GM19467 (cell line): Measurements from ENCODE around the gene ZNF532.
"Not testable (repeated sequence)": the region's sequence is repeated elsewhere in the genome, so short reads cannot be mapped to it uniquely, and the experiment has no call there.

Experiments used
- ATAC-seq: cut with Tn5 transposase; IDR thresholded peaks from one replicate; pipeline ENCODE4 v1.9.1; 2021; ENCODE audit warnings: mild to moderate bottlenecking, moderate library complexity; ENCODE audit not compliant: unreplicated experiment

ZNF532 gene, protein sequence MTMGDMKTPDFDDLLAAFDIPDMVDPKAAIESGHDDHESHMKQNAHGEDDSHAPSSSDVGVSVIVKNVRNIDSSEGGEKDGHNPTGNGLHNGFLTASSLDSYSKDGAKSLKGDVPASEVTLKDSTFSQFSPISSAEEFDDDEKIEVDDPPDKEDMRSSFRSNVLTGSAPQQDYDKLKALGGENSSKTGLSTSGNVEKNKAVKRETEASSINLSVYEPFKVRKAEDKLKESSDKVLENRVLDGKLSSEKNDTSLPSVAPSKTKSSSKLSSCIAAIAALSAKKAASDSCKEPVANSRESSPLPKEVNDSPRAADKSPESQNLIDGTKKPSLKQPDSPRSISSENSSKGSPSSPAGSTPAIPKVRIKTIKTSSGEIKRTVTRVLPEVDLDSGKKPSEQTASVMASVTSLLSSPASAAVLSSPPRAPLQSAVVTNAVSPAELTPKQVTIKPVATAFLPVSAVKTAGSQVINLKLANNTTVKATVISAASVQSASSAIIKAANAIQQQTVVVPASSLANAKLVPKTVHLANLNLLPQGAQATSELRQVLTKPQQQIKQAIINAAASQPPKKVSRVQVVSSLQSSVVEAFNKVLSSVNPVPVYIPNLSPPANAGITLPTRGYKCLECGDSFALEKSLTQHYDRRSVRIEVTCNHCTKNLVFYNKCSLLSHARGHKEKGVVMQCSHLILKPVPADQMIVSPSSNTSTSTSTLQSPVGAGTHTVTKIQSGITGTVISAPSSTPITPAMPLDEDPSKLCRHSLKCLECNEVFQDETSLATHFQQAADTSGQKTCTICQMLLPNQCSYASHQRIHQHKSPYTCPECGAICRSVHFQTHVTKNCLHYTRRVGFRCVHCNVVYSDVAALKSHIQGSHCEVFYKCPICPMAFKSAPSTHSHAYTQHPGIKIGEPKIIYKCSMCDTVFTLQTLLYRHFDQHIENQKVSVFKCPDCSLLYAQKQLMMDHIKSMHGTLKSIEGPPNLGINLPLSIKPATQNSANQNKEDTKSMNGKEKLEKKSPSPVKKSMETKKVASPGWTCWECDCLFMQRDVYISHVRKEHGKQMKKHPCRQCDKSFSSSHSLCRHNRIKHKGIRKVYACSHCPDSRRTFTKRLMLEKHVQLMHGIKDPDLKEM (N-terminal part only)

DNA sequence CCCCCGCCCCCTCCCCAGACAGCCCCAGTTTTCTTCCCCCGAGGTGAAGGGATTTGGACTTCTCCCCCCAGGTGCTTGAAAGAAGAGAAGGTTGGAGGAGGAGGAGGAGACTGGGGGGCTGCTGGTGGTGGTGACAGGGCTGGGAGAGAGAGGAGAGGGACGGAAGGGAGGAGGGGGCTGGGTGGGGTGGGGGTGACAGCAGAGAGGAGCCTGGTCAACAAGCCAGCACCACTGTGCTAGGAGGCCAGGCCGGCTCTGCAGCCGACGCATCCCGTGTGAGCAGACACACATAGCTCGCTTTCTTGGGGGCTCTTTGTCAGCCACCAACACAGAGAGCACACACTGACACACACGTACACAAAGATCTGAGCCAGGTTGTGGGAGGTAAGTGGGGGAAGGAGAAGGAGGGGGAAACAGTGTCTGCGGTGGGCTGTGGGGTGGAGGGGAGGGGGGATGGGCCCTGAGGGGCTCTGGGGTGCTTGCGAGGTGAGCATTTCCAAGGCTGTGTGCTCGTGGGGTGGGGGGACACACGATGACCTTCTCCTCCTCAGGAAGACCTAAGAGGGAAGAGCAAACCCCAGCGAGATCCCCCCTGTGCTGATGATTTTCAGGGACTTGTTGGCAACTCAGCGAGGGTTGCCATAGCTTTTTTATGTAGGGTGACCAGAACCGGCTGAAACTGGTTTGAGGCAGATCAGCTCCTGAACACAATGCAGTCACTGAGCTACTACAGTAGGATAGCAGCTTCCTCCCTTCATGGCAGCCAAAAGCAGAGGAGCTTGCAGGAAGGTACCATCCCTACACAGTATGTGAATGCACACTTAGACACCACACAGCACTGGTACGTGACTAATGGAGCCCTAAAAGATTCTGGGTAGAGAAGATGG lies at the start of gene ZNF532:
TSS of gene ZNF532 (plus strand) at position 732 of the 887 bp plus-strand sequence. CDS start 53,411 bp downstream, outside the sequence.
- ATAC-seq = no peak

DNA sequence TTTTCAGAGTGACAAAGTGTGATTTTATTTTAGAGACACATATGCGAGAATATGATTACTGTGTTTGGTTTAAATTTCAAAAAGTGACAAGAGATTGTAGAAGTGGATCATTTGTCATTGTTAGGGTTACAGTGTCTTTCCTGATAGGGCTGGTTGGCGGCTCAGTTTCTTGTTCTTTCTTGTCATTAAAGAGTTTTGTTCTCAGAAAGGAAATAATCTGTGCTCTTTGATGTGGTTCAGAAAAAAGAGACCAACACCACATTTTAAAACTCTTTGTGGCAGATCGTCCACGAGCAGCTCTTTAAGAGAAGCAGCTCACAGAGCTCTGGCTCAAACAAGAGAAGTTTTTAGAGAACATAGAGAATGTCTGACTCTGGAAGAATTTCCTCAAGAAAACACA lies 45.6 kb upstream of the ZNF532 start:
- no peak for ATAC-seq

DNA sequence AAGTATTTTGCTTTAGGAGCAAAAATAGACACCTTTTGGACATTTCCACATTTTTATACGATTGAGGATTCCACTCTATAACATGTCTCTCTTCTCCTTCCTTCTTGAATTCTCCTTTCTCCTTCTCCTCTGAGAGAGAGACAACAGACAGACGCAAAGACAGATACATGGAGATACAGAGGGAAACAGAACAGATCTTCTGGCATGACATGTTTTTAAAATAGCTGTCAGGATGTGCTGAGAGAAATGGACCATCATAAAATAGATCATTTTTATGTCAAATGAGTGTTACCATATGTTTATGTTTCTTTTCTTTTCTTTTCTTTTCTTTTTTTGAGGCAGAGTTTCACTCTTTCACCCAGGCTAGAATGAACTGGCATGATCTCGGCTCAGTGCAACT lies 44.4 kb upstream of the ZNF532 start:
- no peak for ATAC-seq

DNA sequence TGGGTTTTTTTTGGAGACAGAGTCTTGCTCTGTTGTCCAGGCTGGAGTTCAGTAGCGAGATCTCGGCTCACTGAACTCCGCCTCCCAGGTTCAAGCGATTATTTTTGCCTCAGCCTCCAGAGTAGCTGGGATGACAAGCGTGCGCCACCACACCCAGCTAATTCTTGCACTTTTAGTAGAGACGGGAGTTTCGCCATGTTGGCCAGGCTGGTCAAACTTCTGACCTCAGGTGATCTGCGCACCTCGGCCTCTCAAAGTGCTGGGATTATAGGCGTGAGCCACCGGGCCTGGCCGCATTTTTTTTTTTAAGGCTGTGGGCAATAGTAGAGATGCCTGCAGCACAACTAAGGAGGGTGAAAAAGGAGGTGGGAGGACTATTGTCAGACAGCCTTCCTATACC lies 41.7 kb upstream of the ZNF532 start:
- ATAC-seq = no peak

DNA sequence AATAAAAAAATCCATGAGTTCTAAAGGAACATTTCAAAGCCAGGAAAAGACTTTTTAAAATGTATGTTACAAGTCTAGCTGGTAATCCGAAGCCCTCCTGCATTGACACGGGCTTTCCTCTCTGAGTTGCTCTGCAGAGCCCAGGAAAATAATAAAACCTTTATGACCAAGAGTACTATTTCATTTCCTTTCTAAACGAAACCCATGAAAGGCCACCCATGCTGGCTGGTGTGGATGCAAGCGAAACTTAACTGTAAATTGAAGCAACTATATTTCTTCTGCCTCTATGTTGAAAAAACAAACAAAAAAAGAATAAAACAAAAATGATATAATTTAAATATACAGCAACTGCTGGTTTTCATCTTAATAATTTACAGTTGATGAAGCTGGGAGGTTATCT lies 41.3 kb upstream of the ZNF532 start:
- ATAC-seq = no peak

DNA sequence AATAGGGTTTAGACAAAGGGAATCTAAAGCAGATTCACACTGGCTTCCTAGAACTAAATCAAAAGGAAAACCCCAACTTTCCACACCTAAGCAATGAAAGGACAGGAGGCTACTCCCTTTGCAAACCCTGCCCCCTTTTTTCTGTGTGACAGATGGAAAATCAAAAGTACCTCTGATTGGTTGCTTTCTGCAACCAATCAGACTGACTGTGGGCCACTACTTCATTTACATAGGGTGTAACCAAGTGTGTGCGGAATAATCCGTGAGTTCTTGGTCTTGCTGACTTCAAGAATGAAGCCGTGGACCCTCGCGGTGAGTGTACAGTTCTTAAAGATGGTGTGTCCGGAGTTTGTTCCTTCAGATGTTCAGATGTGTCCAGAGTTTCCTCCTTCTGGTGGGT lies 37.8 kb upstream of the ZNF532 start:
- not testable (repeated sequence) for ATAC-seq

DNA sequence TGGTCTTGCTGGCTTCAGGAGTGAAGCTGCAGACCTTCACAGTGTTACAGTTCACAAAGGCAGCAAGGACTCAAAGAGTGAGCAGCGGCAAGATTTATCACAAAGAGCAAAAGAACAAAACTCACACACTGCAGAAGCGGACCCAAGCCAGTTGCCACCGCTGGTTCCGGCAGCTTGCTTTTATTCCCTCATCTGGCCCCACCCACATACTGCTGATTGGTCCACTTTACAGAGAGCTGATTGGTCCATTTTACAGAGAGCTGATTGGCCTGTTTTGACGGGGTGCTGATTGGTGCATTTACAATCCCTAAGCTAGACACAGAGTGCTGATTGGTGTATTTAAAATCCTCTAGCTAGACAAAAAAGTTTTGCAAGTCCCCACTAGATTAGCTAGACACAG lies 37.2 kb upstream of the ZNF532 start:
- no peak for ATAC-seq

DNA sequence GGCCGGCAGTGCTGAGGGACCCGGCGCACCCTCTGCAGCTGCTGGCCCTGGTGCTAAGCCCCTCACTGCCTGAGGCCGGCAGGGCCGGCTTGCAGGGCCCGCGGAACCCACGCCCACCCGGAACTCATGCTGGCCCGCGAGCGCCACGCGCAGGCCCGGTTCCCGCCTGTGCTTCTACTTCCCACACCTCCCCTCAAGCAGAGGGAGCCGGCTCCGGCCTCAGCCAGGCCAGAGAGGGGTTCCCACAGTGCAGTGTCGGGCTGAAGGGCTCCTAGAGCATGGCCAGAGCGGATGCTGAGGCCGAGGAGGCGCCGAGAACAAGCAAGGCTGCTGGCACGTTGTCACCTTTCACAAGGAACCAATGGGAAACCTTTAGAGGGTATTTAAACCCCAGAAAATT lies 36.8 kb upstream of the ZNF532 start:
- ATAC-seq = no peak

DNA sequence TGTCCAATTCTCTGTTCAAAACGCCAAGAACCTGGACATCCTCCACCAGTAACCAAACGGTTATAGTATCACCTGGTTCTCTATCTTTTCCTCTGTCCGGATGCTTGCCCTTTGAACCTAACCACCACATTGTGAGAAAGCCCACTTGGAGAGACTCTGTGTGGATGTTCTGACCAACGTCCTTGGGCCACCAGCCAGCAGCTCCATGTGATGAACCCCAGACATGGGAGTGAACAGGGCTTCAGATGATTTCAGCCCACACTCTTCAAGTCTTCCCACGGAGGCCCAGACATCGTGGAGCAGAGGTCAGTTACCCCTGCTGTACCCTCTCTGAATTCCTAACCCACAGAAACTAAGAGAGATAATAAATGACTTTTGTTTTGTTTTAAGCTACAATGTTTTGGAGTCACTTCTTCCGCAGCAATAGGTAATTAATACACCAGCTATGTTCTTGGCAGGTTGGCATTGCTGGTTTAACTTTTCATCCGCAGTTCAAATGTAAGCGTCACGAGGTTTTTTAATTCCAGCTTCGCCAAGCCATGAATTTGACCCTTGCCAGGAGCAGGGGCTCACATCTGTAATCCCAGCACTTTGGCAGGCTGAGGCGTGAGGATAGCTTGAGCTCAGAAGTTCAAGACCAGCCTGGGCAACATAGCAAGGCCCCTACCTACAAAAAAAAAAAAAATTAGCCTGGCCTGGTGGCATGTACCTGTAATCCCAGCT lies 36.1 kb upstream of the ZNF532 start:
- ATAC-seq = no peak

DNA sequence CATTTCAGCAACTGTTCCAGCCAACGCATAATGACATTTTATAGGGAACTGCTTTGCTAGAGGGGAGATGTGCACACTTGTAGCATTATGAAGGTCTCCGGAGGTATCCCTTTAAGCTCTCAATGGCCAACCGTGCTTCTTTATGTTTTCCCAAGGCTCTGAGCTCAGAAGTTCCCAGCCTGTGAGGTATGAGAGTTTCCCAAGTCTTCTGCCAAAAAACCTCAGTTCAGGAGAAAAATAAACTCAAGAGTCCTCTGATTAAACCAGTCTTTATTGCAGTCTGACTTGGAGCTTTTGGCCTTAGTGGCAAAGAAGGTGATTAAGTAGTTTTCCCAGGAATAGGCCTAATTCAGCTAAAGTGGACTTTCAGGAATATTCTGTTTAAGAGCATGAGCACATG lies 35.4 kb upstream of the ZNF532 start:
- ATAC-seq = no peak

DNA sequence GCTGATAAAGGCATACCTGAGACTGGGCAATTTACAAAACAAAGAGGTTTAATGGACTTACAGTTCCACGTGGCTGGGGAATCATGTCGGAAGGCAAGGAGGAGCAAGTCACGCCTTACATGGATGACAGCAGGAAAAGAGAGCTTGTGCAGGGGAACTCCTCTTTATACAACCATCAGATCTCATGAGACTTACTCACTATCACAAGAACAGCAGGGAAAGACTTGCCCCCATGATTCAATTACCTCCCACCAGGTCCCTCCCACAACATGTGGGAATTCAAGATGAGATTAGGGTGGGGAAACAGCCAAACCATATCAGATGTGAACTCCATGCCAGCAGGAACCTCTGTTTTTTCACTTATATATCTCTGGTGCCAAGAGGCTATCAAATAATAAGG lies 34.8 kb upstream of the ZNF532 start:
- not testable (repeated sequence) for ATAC-seq

DNA sequence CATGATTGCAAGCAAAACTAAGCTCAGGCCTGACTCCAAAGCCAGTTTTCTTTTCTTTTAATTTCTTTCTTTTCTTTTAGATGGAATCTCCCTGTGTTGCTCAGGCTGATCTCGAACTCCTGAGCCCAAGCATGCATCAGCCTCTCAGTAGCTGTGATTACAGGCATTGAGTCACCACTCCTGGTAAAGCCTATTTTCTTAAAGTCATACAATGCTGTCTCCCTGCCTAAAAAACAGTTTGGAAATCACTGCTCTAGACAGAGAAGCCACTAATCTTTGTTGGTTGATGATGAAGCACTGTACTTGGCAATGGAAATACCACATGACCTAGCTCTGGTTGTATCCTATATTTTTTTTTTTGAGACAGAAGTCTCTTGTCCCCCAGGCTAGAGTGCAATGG lies 33.1 kb upstream of the ZNF532 start:
- no peak for ATAC-seq

DNA sequence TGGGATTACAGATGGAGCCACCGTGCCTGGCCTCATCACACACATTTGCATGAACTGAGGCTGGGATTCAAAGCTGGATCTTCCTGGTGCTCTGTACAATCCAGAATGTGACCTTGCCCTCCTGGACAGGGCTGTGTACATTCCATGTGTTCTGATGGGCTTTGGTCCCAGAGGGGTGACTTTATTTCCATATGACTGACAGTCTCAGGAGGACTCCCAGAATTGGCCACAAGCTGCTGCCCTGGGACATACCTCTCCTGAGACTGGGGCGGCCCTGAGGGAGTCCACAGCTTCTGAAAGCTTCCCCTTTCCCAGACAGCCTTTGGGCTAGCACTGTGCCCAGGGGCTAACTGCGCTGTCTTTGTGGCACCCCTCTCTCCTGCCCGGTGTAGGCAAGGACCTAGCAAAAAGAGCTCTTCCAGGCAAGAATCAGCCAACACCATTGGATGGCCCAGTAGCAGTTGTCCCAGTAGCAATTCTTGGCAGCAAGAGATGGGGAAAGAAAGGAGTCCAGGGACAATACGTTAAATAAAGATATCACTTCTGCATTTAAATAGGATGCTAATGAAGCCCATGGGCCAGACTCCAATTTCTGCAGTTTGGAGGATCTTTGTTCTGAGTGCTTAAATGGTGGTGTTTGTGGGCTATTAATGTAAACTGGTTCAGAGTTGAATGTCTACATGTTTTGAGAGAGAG lies 26.4 kb upstream of the ZNF532 start:
- no peak for ATAC-seq

DNA sequence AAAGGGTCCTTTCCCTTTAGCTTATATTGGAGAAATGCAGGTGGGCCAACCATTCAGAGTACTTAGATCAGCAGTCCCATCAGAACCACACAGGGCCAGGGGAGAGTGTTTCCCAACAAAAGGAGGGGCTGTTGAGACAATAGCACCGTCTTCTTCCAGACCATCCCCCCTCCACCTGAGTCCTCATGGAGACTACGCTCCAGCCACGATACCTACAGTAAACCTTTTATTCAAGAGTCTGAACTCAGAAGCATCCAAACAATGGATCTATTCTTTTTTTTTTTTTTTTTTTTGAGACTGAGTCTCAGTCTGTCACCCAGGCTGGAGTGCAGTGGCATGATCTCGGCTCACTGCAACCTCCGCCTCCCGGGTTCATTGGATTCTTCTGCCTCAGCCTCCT lies 25.7 kb upstream of the ZNF532 start:
- no peak for ATAC-seq

DNA sequence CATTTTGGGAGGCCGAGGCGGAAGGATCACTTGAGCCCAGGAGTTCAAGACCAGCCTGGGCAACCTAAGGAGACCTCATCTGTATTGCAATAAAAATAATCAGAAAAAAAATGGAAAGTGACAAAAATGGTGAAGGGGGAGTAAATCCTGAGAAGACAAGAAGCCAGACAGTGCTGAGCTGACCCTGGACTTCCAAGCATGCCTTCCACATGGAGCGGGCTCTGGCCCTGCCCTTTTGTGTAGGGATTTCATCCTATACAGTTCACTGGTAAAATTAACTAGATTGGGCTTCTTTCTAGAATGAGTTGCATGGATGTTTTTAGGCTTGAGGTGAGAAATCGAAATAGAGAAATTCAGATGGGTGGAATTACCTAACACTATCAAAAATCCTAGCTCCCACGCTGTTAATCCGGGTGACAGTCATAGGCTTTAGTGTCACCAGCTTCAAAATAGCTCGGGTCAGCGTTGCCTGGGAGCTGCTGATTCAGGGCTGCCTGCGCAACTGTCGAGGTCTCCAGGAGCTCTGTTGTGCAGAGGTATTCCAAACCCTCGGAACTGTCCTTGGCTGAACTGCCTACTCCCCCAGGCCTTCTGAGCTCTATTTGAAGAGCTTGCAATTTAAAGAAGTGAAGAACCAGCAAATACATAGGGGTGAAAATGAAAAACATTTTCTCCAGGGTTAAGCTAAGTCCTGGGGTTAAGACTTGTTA lies 21.5 kb upstream of the ZNF532 start:
- ATAC-seq = no peak

DNA sequence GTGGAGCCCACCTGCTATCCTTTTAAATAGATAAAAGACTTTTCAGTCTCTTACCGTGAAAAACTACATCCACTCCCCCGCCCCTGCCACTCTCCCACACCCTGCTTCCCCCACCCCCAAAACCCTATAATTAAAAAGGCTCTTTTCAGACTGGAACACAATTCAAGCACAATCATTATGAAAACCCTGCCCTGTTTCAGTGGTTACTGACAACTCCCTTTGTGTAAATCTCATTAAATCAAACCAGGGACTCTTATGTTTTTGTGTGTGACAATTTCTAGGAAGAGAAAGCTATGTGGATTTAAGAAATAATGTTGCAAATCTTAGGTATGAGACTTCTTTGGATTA lies 21.0 kb upstream of the ZNF532 start:
- ATAC-seq = no peak

DNA sequence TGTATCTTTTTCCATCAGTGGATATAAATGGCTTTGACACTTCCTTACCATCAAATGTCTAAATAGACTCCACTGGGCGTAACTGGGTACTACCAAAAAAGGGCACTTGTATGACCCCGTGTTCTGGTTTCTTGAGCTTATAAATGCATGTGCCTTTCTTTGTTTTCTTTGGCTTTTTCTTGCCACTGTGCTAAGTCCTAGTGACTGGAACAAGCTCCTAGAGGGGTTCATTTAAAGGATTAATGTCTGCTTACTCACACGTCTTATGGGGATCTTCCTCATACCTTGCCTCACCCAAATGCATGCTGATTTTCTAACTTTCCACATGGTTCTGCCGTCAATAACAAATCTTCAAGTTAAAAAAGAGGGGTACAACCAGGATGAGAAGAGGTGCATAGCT lies 19.8 kb upstream of the ZNF532 start:
- no peak for ATAC-seq

DNA sequence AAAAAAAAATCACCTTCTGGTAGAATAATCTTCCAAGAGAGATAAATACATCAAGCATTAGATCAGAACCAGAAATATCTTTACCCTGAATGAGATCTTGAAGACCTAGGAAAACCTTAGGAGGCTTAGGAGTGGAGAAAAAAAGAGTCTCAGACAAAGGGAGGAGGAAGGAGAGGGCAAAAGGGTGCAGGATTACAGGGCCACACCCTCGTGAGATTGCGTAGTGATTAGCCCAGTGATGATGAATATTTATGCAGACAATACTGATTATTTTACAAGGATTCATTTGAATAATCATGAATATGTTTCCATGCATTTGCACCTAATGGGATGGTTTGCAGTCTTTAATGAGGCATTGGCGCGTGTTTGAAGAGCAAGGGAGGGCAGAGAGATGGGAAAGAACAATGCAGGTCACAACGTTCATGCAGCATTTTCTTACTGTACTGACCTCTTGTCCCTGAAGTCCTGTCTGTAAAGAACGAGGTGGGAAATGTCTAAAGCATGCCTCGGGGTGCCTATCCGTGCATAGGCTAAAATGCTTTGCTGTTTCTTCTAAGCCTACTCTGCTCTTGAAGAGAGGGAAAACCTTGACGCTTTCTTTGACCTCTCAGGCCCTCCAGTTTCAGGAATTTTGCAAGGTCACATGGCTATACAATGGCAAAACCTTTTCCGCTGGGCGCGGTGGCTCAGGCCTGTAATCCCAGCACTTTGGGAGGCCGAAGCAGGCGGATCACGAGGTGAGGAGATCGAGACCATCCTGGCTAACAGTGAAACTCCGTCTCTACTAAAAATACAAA lies 18.6 kb upstream of the ZNF532 start:
- no peak for ATAC-seq
